ENCODE measurements around the gene CDH24. TPM values are rescaled to one million over a fixed set of nuclear protein-coding genes. Genes with fewer than 3 reads are reported as not detected.

The CDH24 gene
- total RNA-seq, 1 donor from 2014 or later, result 1.0 TPM

DNA sequence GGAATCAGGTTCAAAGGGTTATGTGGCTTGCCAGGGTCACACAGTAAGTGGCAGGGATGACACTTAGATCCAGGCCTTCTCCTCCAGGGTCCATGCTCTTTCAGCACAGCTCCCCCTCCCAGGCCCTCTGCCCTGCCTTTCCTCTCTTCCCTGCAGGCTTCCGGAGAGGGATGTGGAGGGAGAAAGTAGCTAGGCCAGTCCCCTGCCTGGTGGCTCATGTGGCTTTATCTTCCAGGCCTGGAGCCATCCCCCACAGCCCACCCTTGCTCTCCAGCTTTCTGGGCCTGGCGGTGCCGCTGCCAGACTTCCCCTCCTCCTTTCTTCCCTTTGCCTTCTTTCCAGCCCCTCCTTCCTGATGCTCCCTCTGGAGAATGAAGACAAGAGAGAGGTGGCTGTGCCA, 13.6 kb downstream of the CDH24 start:
- intact Hi-C loops (cut with micrococcal nuclease), result no loop called here
- Mint-ChIP-seq H3K4me3 (no peak overlapping the region), H3K9me3 (no peaks in the 10 kb centered on the region), H3K27ac (no peak overlapping the region), H3K27me3 (ENCODE audit: insufficient read depth) (peaks cover 6% of the 10 kb centered on the region), H3K4me1 (ENCODE audit: low read depth) (no peaks in the 10 kb centered on the region), H3K36me3 (ENCODE audit: low read depth) (no peaks in the 10 kb centered on the region)
- no peak for DNase-seq (ENCODE audit: low spot score)

DNA sequence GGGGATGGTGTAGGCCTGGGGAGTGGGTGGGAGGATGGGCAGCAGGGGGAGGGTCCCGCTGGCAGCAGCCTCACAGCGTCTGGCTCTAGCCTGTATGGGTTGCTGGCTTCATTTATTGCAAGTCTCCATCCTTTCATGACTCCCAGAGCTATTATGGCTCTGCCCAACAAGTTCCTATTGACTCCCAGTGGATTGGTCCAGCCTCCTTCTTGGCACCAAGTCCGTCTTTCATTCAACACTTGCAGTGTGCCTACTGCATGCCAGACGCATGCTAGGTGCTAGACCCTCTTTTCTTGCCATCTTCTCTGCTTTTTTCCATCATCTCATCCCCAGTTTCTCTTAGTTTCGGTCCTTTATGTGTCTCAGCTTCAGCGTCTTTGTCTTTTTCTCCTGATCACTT, 14.2 kb downstream of the CDH24 start:
- Mint-ChIP-seq H3K4me3 (no peak overlapping the region), H3K27ac (no peak overlapping the region), H3K9me3 (no peaks in the 10 kb centered on the region), H3K36me3 (ENCODE audit: low read depth) (no peaks in the 10 kb centered on the region), H3K27me3 (ENCODE audit: insufficient read depth) (peaks cover 6% of the 10 kb centered on the region), H3K4me1 (ENCODE audit: low read depth) (no peaks in the 10 kb centered on the region)
- intact Hi-C loops (cut with micrococcal nuclease), result no loop called here
- no peak for DNase-seq (ENCODE audit: low spot score)

- Mint-ChIP-seq H3K4me3 (no peak within 1 kb of the TSS), H3K4me1 (ENCODE audit: low read depth) (no peaks in the 10 kb centered on the region), H3K27ac (no peak within 1 kb of the TSS), H3K27me3 (ENCODE audit: insufficient read depth) (peaks cover 3% of the 10 kb centered on the region), H3K9me3 (no peaks in the 10 kb centered on the region), H3K36me3 (ENCODE audit: low read depth) (no peaks in the 10 kb centered on the region)
- intact Hi-C loops (cut with micrococcal nuclease), result no loop called here
- DNase-seq (ENCODE audit: low spot score), result no peak
Measured at GRCh38 chr14:23042162-23042965, 15.0 kb downstream of the CDH24 start, which contains the start of gene PSMB11. TSS of gene PSMB11 (plus strand) at chr14:23042212. CDS start at chr14:23042226, 14 bp downstream.

GRCh38 chr14:23041729-23042128, 15.6 kb downstream of the CDH24 start:
- Mint-ChIP-seq H3K4me1 (ENCODE audit: low read depth) (no peaks in the 10 kb centered on the region), H3K9me3 (no peaks in the 10 kb centered on the region), H3K36me3 (ENCODE audit: low read depth) (no peaks in the 10 kb centered on the region), H3K4me3 (no peak overlapping the region), H3K27ac (no peak overlapping the region), H3K27me3 (ENCODE audit: insufficient read depth) (peaks cover 2% of the 10 kb centered on the region)
- intact Hi-C loops (cut with micrococcal nuclease), result no loop called here
- no peak for DNase-seq (ENCODE audit: low spot score)

- DNase-seq (ENCODE audit: low spot score), result no peak
- Mint-ChIP-seq H3K36me3 (ENCODE audit: low read depth) (peaks cover 2% of the 10 kb centered on the region), H3K4me1 (ENCODE audit: low read depth) (peaks cover 9% of the 10 kb centered on the region), H3K27me3 (ENCODE audit: insufficient read depth) (peaks cover 2% of the 10 kb centered on the region), H3K9me3 (peaks cover 2% of the 10 kb centered on the region), H3K27ac (no peak overlapping the region), H3K4me3 (no peak overlapping the region)
- intact Hi-C loops (cut with micrococcal nuclease), result no loop called here
Measured at GRCh38 chr14:23040100-23040499, 17.2 kb downstream of the CDH24 start.

GRCh38 chr14:23035303-23036144, 21.8 kb downstream of the CDH24 start:
- H3K4me3 Mint-ChIP-seq, result peak overlapping the region; percentile 98
- peaks cover 28% of the 10 kb centered on the region for H3K4me1 Mint-ChIP-seq (ENCODE audit: low read depth)
- H3K36me3 Mint-ChIP-seq (ENCODE audit: low read depth), result peaks cover 27% of the 10 kb centered on the region
- peak overlapping the region; percentile 98 for H3K27ac Mint-ChIP-seq
- DNase-seq (ENCODE audit: low spot score), result no peak
- peaks cover 2% of the 10 kb centered on the region for H3K9me3 Mint-ChIP-seq
- intact Hi-C loops (cut with micrococcal nuclease), result loop anchor here (1.0 to 2.0 kb wide), 4 partner anchors 28 to 269 kb away; partner anchors contain the start of genes HAUS4 and OXA1L
- H3K27me3 Mint-ChIP-seq (ENCODE audit: insufficient read depth), result peaks cover 2% of the 10 kb centered on the region

GRCh38 chr14:23034498-23035302, 22.6 kb downstream of the CDH24 start, which contains the start of gene PSMB5:
TSS of gene PSMB5 (minus strand) at chr14:23034900. CDS start at chr14:23034881, 19 bp downstream.
- Mint-ChIP-seq H3K9me3 (peaks cover 2% of the 10 kb centered on the region), H3K36me3 (ENCODE audit: low read depth) (peaks cover 27% of the 10 kb centered on the region), H3K27ac (peak within 1 kb of the TSS; percentile 98), H3K4me3 (peak within 1 kb of the TSS; percentile 98), H3K4me1 (ENCODE audit: low read depth) (peaks cover 28% of the 10 kb centered on the region), H3K27me3 (ENCODE audit: insufficient read depth) (peaks cover 2% of the 10 kb centered on the region)
- intact Hi-C loops (cut with micrococcal nuclease), result loop anchor here (1.0 to 2.0 kb wide), 11 partner anchors 22 to 287 kb away; partner anchors contain the start of genes ACIN1, AJUBA, C14orf119 and HAUS4
- peak; percentile 85 for DNase-seq (ENCODE audit: low spot score)

DNA sequence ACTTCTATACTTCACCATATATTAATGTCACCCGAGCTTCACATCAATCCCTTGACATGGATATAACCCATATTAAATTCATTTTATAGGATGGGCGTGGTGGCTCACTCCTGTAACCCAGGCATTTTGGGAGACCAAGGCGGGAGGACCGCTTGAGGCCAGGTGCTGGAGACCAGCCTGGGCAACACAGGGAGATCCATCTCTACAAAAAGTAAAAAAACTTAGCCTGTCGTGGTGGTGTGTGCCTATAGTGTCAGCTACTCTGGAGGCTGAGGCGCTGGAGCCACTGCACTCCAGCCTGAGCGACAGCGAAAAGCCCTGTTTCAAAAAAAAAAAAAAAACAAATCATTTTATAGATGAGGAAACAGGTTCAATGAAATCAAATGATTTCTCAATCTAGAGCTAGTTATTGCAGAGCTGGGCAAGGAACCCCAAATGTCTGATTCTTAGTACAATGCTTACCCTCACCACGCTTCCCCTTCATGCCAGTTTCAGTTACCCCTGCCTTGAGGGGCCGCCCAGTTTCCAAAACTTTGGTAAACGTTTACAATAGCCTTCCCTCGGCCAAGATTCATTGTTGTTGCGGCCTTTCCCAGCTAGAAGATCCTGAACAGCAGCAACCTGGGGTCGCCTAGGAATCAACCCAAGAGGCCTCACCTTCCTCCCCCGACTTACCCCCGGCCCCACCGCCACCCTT, 23.4 kb downstream of the CDH24 start:
- DNase-seq (ENCODE audit: low spot score), result no peak
- intact Hi-C loops (cut with micrococcal nuclease), result loop anchor here (1.0 to 2.0 kb wide), 8 partner anchors 22 to 287 kb away; partner anchors contain the start of genes ACIN1, AJUBA, C14orf119 and OXA1L
- Mint-ChIP-seq H3K4me3 (peak overlapping the region; percentile 98), H3K4me1 (ENCODE audit: low read depth) (peaks cover 34% of the 10 kb centered on the region), H3K27ac (peak overlapping the region; percentile 98), H3K27me3 (ENCODE audit: insufficient read depth) (no peaks in the 10 kb centered on the region), H3K36me3 (ENCODE audit: low read depth) (peaks cover 32% of the 10 kb centered on the region), H3K9me3 (peaks cover 2% of the 10 kb centered on the region)

DNA sequence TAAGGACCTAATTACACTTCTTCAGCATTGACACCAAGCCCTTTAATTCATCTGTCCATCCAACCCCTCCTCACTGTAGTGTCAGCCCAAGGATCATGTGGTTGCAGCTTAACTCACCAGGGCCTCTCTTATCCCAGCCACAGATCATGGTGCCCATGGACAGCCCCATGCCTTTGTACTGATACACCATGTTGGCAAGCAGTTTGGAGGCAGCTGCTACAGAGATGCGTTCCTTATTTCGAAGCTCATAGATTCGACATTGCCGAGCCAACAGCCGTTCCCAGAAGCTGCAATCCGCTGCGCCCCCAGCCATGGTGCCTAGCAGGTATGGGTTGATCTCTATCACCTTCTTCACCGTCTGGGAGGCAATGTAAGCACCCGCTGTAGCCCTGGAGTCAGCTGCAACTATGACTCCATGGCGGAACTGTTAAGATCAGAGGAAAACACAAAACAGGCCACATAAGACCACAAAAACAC, 24.0 kb downstream of the CDH24 start:
- intact Hi-C loops (cut with micrococcal nuclease), result no loop called here
- peaks cover 2% of the 10 kb centered on the region for H3K9me3 Mint-ChIP-seq
- no peaks in the 10 kb centered on the region for H3K27me3 Mint-ChIP-seq (ENCODE audit: insufficient read depth)
- peaks cover 36% of the 10 kb centered on the region for H3K36me3 Mint-ChIP-seq (ENCODE audit: low read depth)
- H3K4me1 Mint-ChIP-seq (ENCODE audit: low read depth), result peaks cover 39% of the 10 kb centered on the region
- peak overlapping the region; percentile 98 for H3K27ac Mint-ChIP-seq
- peak overlapping the region; percentile 98 for H3K4me3 Mint-ChIP-seq
- no peak for DNase-seq (ENCODE audit: low spot score)

GRCh38 chr14:23030936-23031335, 26.4 kb downstream of the CDH24 start:
- peaks cover 49% of the 10 kb centered on the region for H3K4me1 Mint-ChIP-seq (ENCODE audit: low read depth)
- no peak overlapping the region for H3K27ac Mint-ChIP-seq
- intact Hi-C loops (cut with micrococcal nuclease), result no loop called here
- no peak overlapping the region for H3K4me3 Mint-ChIP-seq
- no peaks in the 10 kb centered on the region for H3K27me3 Mint-ChIP-seq (ENCODE audit: insufficient read depth)
- peaks cover 2% of the 10 kb centered on the region for H3K9me3 Mint-ChIP-seq
- no peak for DNase-seq (ENCODE audit: low spot score)
- peaks cover 45% of the 10 kb centered on the region for H3K36me3 Mint-ChIP-seq (ENCODE audit: low read depth)

DNA sequence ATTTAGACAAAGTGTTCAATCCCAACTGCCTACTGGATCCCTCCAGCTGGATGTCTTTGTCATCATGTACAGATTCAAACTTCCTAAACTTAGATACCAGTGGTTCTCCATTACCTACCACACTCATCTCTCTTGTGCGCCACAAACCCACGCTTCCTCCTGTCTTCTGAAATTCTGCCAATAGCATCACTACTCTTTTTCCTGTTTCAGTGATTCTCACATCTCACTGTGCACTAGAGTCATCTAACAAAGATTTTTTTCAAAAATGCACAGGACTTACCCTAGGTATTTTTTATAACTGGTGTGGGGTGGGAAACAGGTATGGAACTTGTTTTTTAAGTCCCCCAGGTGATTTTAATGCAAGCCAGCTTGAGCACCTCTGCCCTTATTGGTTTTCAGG, 28.5 kb downstream of the CDH24 start:
- Mint-ChIP-seq H3K36me3 (ENCODE audit: low read depth) (peaks cover 55% of the 10 kb centered on the region), H3K9me3 (no peaks in the 10 kb centered on the region), H3K27me3 (ENCODE audit: insufficient read depth) (no peaks in the 10 kb centered on the region), H3K27ac (peak overlapping the region; percentile 40), H3K4me1 (ENCODE audit: low read depth) (peaks cover 59% of the 10 kb centered on the region), H3K4me3 (peak overlapping the region; percentile 28)
- intact Hi-C loops (cut with micrococcal nuclease), result loop anchor here (1.0 kb wide), 1 partner anchor 21 kb away; no protein-coding TSS in a partner anchor
- DNase-seq (ENCODE audit: low spot score), result no peak
